Transverse colon (tissue), 4 donors: ENCODE results near the gene UNC13B. TPM values are rescaled to one million over a fixed set of nuclear protein-coding genes. Genes with fewer than 3 reads are reported as not detected.

Experiments used
- DNase-seq: peaks from one replicate; pipeline ENCODE4 v3.0.0-alpha.2; 2019
- H3K27ac ChIP-seq, 4 donors: fragments of 200-600 bp; sonication (generic); 2 replicates each; pipeline ENCODE4 v1.5.1; 2016 to 2018; ENCODE audit warnings: inconsistent platforms in 4 of 4
- H3K27me3 ChIP-seq: fragments of 200-600 bp; sonication (generic); 2 replicates; pipeline ENCODE4 v1.5.1; 2017; ENCODE audit warnings: inconsistent platforms
- H3K36me3 ChIP-seq, 4 donors: fragments of 200-600 bp; sonication (generic); 2 replicates each; pipeline ENCODE4 v1.5.1; 2017 to 2019; ENCODE audit warnings: inconsistent platforms in 4 of 4
- H3K4me1 ChIP-seq, 4 donors: fragments of 200-600 bp; sonication (generic); 2 replicates each; pipeline ENCODE4 v1.5.1; 2017 to 2020; ENCODE audit warnings: inconsistent platforms in 4 of 4
- H3K4me3 ChIP-seq, 4 donors: fragments of 200-600 bp; sonication (generic); 1 replicate in 1 of 4; 2 replicates in 3 of 4; pipeline versions ENCODE4 v1.5.1 to v1.6.1; 2017 to 2019; ENCODE audit warnings: inconsistent platforms in 4 of 4
- H3K9me3 ChIP-seq, 2 donors: fragments of 200-600 bp; sonication (generic); 2 replicates each; pipeline ENCODE4 v1.5.1; 2017 to 2019; ENCODE audit warnings: inconsistent platforms in 2 of 2
- EP300 ChIP-seq: sonication (generic); formaldehyde crosslinking; IDR thresholded peaks from one replicate; pipeline ENCODE4 v1.6.1; 2017; ENCODE audit warnings: antibody characterized with exemption, low read depth
- POLR2A ChIP-seq: fragments of 450-650 bp; IDR thresholded peaks from one replicate; pipeline ENCODE4 v1.6.1; 2016; ENCODE audit warnings: antibody characterized with exemption, mild to moderate bottlenecking, moderate library complexity
- POLR2AphosphoS5 ChIP-seq, 3 donors: sonication (generic); formaldehyde crosslinking; IDR thresholded peaks; one replicate each; pipeline ENCODE4 v1.6.1; 2016; ENCODE audit warnings: antibody characterized with exemption in 3 of 3
- WGBS, 2 donors: methylation state at CpG; one replicate each; pipeline ENCODE4 v1.1.5; 2018; ENCODE audit warnings: low coverage in 1 of 2; 5-methylcytosine and 5-hydroxymethylcytosine counted together
- in situ Hi-C, 4 donors: fragments of 200-750 bp; cut with MboI; loops; one replicate each; pipeline versions ENCODE4 v1.15.0 to v1.15.1; 2017; ENCODE audit warnings: low sequenced_read_pairs in 3 of 4, low pct_ligation_motif_present in 1 of 4, low pct_unique_long_range_greater_than_20kb in 1 of 4
- intact Hi-C: fragments of 100-400 bp; cut with DNase I; formaldehyde crosslinking; loops from one replicate; pipeline ENCODE4 v1.15.1; 2023; ENCODE audit warnings: low total_unique reads
- total RNA-seq, 4 donors: library from RNA; depleted of rRNA; stranded (reverse); fragments of >200 nt; gene quantifications; one replicate each; pipeline ENCODE4 v1.1.0, GENCODE V29; 2016
- TF ChIP-seq, protein P1 (sequence below), 5 experiments: fragments of 200-600 bp in 3 of 5; fragments of 450-650 bp in 2 of 5; sonication (generic) in 3 of 5; IDR thresholded peaks; 1 replicate in 2 of 5; 2 replicates in 3 of 5; pipeline ENCODE4 v1.5.1; 2016 to 2017; ENCODE audit warnings: antibody characterized with exemption in 5 of 5, inconsistent platforms in 3 of 5, mild to moderate bottlenecking in 2 of 5, moderate library complexity in 1 of 5

UNC13B gene
- total RNA-seq, 4 donors from 2014 or later, result 52.1 to 67.0 (median 58.9) TPM

DNA sequence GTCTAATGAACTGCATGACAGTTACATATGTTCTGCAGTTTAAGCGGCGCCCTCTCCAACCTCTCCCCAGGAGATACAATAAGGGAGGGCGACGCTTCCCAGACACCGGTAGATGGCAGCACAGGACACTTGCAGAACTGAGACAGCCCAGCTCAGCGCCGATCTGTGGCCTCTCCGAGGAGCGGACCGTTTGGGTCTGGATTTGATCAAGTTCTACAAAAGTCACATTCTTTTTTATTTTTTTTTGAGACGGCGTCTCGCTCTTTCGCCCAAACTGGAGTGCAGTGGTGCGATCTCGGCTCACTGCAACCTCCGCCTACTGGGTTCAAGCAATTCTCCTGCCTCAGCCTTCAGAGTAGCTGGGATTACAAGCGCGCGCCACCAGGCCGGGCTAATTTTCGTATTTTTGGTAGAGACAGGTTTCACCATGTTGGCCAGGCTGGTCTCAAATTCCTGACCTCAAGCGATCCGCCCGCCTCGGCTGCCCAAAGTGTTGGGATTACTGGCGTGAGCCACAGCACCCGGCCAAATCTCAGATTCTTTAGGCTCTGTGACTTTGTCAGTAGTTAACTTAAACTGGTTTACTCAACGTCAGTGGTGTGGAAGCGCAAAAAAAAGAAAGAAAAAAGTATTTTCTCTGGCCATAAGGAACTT lies 44.8 kb upstream of the UNC13B start:
- H3K27me3 ChIP-seq, result no peaks in the 10 kb centered on the region
- peaks cover 26 to 45% (median 40%) of the 10 kb centered on the region in 4 donors for H3K4me1 ChIP-seq
- TF ChIP-seq, protein P1, sequence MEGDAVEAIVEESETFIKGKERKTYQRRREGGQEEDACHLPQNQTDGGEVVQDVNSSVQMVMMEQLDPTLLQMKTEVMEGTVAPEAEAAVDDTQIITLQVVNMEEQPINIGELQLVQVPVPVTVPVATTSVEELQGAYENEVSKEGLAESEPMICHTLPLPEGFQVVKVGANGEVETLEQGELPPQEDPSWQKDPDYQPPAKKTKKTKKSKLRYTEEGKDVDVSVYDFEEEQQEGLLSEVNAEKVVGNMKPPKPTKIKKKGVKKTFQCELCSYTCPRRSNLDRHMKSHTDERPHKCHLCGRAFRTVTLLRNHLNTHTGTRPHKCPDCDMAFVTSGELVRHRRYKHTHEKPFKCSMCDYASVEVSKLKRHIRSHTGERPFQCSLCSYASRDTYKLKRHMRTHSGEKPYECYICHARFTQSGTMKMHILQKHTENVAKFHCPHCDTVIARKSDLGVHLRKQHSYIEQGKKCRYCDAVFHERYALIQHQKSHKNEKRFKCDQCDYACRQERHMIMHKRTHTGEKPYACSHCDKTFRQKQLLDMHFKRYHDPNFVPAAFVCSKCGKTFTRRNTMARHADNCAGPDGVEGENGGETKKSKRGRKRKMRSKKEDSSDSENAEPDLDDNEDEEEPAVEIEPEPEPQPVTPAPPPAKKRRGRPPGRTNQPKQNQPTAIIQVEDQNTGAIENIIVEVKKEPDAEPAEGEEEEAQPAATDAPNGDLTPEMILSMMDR (IDR thresholded peaks at IDR 0.05), result peak; percentile 91 to 97 (median 95)
- TF ChIP-seq POLR2A (no peak), EP300 (no peak), POLR2AphosphoS5 (IDR thresholded peaks at IDR 0.05) (peak in 1 of 3 donors; percentile 24)
- no peaks in the 10 kb centered on the region for H3K36me3 ChIP-seq
- 20 to 26% methylated on average over 9 to 30 of the region's 30 CpGs for WGBS, 2 donors
- DNase-seq, result peak; percentile 92
- peak overlapping the region; percentile 87 to 96 (median 91) for H3K27ac ChIP-seq
- in situ Hi-C loops, result loop anchor here (5.0 to 25.0 kb wide), 6 partner anchors 138 to 445 kb away; a partner anchor contains a TSS
- peak overlapping the region in 3 of 4 donors; percentile 43 to 57 (median 45) for H3K4me3 ChIP-seq
- no peaks in the 10 kb centered on the region for H3K9me3 ChIP-seq
- intact Hi-C loops, result loop anchor here (5.0 kb wide), 2 partner anchors 140 to 365 kb away; no protein-coding TSS in a partner anchor

- 74 to 87% methylated on average over 6 of the region's 6 CpGs for WGBS, 2 donors
- in situ Hi-C loops (loop anchor here in 1 of 4 donors (25.0 kb wide), 1 partner anchor 327 kb away; no protein-coding TSS in a partner anchor), intact Hi-C loops (no loop called here)
- no peak overlapping the region for H3K27ac ChIP-seq
- H3K4me1 ChIP-seq, result no peaks in the 10 kb centered on the region
- no peaks in the 10 kb centered on the region for H3K36me3 ChIP-seq
- peaks cover 4 to 8% of the 10 kb centered on the region in 2 donors for H3K9me3 ChIP-seq
- DNase-seq, result no peak
- H3K27me3 ChIP-seq, result no peaks in the 10 kb centered on the region
- TF ChIP-seq, protein P1 (IDR thresholded peaks at IDR 0.05), result no peak
- no peak overlapping the region for H3K4me3 ChIP-seq
Measured at GRCh38 chr9:35134920-35135319, 26.9 kb upstream of the UNC13B start.

GRCh38 chr9:35135988-35136387 lies 25.8 kb upstream of the UNC13B start:
- H3K27ac ChIP-seq, result no peak overlapping the region
- peaks cover 4 to 8% of the 10 kb centered on the region in 2 donors for H3K9me3 ChIP-seq
- no peaks in the 10 kb centered on the region for H3K36me3 ChIP-seq
- intact Hi-C loops, result no loop called here
- H3K27me3 ChIP-seq, result no peaks in the 10 kb centered on the region
- no peak for DNase-seq
- TF ChIP-seq POLR2AphosphoS5 (IDR thresholded peaks at IDR 0.05), result no peak
- no peak for TF ChIP-seq POLR2A
- no peak for TF ChIP-seq EP300
- TF ChIP-seq, protein P1 (IDR thresholded peaks at IDR 0.05), result no peak
- WGBS, 2 donors, result 81 to 89% methylated on average over 7 of the region's 7 CpGs
- in situ Hi-C loops, result loop anchor here in 1 of 4 donors (25.0 kb wide), 1 partner anchor 326 kb away; no protein-coding TSS in a partner anchor
- no peak overlapping the region for H3K4me3 ChIP-seq
- H3K4me1 ChIP-seq, result no peaks in the 10 kb centered on the region

GRCh38 chr9:35136866-35137265 lies 24.9 kb upstream of the UNC13B start:
- no peak for DNase-seq
- Histone ChIP-seq H3K4me1 (no peaks in the 10 kb centered on the region), H3K9me3 (peaks cover 4 to 11% of the 10 kb centered on the region in 2 donors), H3K27ac (no peak overlapping the region), H3K36me3 (no peaks in the 10 kb centered on the region), H3K4me3 (no peak overlapping the region), H3K27me3 (no peaks in the 10 kb centered on the region)
- TF ChIP-seq, protein P1 (IDR thresholded peaks at IDR 0.05), result no peak
- in situ Hi-C loops (loop anchor here in 1 of 4 donors (25.0 kb wide), 1 partner anchor 325 kb away; no protein-coding TSS in a partner anchor), intact Hi-C loops (no loop called here)
- WGBS, 2 donors, result 87 to 89% methylated on average over 4 to 8 of the region's 8 CpGs
